ENCODE data around the gene DYNLT3.
A peak's percentile ranks its signal among the peaks of the same experiment; 100 is the strongest.

Gene DYNLT3, protein sequence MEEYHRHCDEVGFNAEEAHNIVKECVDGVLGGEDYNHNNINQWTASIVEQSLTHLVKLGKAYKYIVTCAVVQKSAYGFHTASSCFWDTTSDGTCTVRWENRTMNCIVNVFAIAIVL

DNA sequence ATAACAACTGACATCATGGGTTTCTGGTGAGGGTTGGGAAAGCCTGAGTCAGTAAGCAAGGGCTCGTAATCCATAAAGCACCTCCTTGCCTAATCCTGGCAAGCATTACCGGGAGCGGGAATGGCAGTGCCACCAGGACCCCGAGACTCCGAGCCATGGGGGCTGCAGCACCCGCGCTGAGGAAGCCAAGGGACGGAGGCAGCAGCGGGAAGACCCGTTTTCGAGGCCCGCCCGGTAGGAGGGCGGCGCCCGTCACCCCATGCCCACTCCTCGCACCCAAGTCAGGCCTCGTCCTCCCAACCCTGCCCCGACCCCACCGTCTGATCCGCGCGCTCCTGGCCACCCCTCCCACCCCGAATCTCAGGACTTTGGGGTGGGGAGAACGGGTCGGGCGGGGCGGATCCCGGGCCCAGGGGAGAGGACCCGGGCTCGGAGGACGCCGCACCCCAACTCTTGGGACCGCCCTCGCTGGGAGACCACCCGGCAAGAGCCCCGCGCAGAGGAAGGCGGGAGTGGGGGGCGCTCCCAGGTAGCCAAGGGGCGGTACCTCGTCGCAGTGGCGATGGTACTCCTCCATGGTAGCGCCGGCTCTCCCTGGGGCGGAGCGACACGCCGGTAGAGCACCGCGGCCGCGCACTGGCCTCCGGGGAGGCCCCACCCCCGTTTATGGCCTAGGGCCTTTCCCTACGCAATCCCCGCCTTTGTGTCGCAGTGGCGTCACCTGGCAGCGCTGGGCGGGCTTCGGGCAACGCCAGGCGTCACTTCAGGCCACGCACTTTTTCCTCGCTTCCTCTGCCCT, at the start of gene DYNLT3:
Gene DYNLT3, minus strand, starts transcription at position 638 of the 799 bp plus-strand sequence. Its CDS starts 61 bp downstream, at position 577.
- peak; percentile 67 for DNase-seq

- no peak for DNase-seq
Observed at GRCh38 chrX:37896511-37896890, 49.1 kb upstream of the DYNLT3 start.

GRCh38 chrX:37895795-37896510, 48.6 kb upstream of the DYNLT3 start:
- DNase-seq: no peak

DNA sequence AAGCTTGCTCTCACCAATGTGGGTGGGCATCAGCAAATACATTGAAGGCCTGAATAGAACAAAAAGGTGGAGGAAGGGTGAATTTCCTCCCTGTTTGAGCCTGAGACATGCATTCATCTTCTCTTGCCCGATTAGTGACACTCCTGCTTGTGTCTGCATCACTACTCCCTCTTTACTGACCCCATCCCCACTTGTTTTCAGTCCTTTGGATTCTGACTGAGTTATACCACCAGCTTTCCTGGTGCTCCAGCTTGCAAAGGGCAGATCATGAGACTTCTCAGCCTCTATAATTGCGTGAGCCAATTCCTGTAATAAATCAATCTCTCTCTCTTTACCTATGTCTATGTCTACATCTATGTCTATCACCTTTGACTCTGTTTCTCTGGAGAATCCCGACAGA, 47.4 kb upstream of the DYNLT3 start:
- DNase-seq: no peak

GRCh38 chrX:37888010-37888409, 40.6 kb upstream of the DYNLT3 start:
- no peak for DNase-seq

GRCh38 chrX:37887347-37887746, 40.0 kb upstream of the DYNLT3 start:
- no peak for DNase-seq

DNA sequence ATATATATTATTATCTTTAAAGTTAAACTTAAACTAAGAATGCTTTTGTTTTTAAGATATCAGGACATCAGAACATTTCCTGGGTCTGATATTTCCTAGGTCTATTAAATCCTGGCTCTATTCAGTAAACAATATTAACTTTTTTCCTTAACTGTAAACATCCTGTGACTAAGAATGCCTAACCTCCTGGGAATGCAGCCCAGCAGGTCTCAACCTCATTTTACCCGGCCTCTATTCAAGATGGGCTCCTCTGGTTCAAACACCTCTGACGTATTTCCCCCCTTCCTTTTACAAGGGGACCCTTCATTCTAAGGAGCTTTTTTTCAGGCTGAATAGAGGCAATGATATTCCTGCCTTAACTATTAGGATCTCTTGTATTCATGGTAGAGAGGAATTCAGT, 35.8 kb upstream of the DYNLT3 start:
- DNase-seq: no peak

DNA sequence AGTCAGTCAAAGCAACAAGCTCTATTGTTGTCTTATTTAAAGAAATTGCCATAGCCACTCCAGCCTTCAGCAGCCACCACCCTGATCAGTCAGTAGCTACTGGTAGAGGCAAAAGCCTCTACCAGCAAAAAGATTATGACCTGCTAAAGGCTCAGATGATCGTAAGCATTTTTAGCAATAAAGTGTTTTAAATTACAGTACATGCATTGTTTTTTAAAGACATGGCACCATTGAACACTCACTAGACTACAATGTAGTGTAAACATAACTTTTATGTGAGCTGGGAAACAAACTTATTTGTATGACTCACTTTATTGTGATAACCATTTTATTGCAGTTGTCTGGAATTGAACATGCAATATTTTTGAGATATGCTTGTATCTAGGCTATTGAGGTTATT, 32.3 kb upstream of the DYNLT3 start:
- no peak for DNase-seq

DNA sequence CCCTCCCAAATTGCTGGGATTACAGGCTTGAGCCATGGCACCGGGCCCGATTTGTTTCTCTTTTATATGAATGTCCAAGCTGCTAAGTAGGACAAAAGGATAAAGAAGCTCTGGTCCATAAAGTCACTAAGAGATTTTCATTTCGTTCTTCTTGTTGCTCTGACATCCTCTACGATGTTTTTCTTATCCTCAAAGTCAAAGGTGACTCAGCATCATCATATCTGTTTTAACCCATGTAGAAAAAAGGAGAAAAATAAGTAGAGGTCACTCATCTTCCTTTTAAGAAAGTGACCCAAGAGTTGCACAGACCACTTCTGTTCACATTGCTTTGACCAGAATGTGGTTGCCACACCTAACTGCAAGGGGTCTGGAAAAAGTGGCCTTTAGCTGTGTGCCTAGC, 29.3 kb upstream of the DYNLT3 start:
- DNase-seq: no peak

DNA sequence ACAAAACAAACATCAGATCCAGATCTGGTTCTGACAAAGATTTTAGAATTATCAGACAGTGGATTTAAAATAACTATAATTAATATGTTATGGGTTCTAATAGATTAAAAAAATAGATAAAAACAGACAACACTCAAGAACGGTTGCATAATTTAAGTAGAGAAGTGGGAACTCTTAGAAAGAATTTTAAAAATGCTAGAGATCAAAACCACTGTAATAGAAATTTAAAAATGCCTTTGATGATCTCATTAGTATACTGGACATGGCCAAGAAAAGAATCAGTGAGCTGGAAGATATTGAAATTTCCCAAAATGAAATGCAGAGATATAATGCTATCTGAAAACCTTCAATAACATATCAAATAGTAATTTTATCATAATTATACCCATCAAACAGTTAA, 28.3 kb upstream of the DYNLT3 start:
- no peak for DNase-seq

- DNase-seq: no peak
Observed at GRCh38 chrX:37873220-37873619, 25.8 kb upstream of the DYNLT3 start.

GRCh38 chrX:37872303-37872655, 24.9 kb upstream of the DYNLT3 start:
- no peak for DNase-seq

GRCh38 chrX:37871626-37872302, 24.4 kb upstream of the DYNLT3 start:
- DNase-seq: no peak

- DNase-seq: no peak
Observed at GRCh38 chrX:37867536-37868153, 20.3 kb upstream of the DYNLT3 start.

DNA sequence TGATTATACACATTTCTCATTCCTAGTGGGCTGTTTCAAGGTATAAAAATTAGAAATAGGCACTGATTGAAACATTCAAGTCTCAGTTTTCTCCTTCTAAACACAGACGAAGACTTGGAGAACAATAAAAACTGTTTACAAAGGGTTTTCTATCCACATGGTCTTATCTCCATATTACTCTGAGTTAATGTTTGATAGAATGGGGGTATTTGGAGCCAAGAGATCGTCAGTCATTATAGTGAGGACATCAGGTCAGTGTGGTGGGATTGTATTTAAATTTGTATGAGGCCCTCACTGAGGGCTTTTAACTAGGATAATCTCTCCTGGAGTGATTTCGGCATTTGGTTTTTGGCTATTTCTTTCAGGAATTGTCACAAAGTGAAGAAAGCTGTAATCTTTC, 16.4 kb upstream of the DYNLT3 start:
- DNase-seq: no peak

- DNase-seq: no peak
Observed at GRCh38 chrX:37862851-37863250, 15.5 kb upstream of the DYNLT3 start.

GRCh38 chrX:37860721-37861120, 13.3 kb upstream of the DYNLT3 start:
- no peak for DNase-seq

DNA sequence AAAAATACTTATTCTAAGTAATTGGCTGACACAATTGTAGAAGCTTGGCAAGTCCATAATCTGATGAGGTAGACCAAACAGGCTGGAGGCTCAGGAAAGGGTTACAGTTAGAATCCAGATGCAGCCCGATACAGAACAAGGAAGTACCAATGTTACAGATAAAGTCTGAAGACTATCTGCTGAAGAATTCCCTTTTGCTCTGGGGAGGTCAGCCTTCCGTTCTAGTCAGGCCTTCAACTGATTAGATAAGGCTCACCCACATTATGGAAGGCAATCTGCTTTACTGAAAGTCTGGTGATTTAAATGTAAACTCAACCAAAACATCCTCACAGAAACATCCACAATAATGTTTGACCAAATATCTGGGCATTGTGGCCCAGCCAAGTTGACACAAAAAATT, 7.4 kb upstream of the DYNLT3 start:
- no peak for DNase-seq

DNA sequence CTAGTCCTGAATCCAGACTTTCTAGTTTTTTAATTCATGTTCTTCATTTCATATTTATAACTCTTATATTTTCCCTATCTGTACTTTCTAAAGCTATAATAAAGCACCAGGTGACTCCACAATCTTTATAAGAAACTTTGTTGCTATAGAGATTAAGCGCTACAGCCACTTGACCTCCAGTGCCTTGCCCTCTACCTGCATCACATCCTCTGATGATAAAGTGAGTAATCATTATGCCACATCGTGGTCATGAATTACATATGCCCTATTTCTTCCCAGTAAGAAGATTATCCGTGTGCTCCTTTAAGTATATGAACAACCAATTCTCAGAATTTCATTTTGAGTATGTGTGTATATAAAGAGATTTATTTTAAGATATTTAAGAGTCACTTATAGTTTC, 6.8 kb upstream of the DYNLT3 start:
- DNase-seq: no peak

DNA sequence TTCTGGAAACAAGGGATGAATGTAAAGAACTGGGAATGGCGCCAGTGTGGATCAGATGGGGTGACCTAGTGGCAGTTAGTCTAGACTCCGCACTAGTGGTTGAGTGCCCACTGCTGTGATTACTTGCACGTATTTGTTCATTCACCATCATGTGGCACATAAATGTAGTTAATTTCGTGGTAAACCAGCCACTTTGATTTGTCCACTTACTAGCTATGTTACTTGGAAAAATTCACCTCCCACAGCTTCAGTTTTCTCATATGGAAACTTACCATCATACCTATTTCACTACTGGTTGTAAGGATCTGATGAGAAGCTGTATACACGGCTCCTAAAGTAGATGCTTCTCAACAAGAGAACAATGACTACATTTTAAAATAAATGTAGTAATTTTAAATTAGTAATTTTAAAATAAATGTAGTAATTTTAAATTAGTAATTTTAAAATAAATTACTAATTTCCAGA, 394 bp upstream of the DYNLT3 start:
- DNase-seq: no peak

DNA sequence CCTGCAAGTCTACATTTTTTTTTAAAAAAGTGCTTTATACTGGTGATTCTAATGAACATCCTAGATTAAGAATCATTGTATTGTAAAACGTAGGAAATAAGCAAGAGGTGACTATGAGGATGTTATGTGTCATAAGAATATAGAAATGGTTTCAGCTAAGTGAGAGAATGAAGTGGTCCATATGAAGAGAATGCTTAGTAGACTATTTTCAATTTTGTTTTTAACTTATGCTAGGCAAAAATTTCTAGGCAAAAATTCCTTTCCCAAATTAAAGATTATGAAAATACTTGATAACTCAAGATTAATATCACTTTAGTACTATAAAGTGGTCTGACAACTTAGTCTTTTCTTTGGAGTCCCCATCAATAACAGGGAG, 825 bp downstream of the DYNLT3 start:
- no peak for DNase-seq

DNA sequence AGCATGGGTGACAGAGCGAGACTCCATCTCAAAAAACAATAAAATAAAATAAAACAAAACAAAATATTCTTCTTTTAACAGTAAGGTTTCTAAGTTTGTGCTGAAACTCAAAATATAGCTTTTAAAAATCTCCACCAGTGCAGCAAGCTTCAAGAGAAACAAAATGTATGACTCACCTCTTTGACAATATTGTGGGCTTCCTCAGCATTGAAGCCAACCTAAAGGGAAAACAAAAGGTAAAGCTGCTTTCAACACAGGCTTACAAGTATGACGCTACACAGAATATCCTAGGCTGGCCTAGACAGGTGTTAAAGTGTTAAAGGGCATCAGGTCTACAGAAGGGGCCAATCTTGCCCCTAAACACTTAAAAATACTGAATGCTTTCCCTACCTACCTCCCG, 1.2 kb downstream of the DYNLT3 start:
- no peak for DNase-seq

GRCh38 chrX:37844622-37845021, 2.7 kb downstream of the DYNLT3 start:
- DNase-seq: no peak
